ENCODE measurements around the gene PABPN1L. TPM values are rescaled to one million over a fixed set of nuclear protein-coding genes. Genes with fewer than 3 reads are reported as not detected.

PABPN1L gene
- total and polyA plus RNA-seq, 2 of the 13 experiments (the other 11 are each of a cell fraction or from before 2014, with no cell fraction given), result not detected

- H2AFZ ChIP-seq (ENCODE audit: low read length), result no peak overlapping the region
- no peaks in the 10 kb centered on the region; a peak in 1 of 5 replicates for H3K27me3 ChIP-seq (ENCODE audit: control insufficient read depth in 1 of 2, insufficient read depth in 2 of 2, low read length in 2 of 2)
- peaks cover 12 to 28% of the 10 kb centered on the region in 2 experiments for H3K36me3 ChIP-seq (replicated peaks in 1 of 2; ENCODE audit: control insufficient read depth in 1 of 2, insufficient read depth in 2 of 2, low read length in 2 of 2)
- no peaks in the 10 kb centered on the region for H4K20me1 ChIP-seq (ENCODE audit: insufficient read depth, low read length)
- DNase-seq (ENCODE audit: low spot score) (no peak), ATAC-seq (peak; percentile 19), FAIRE-seq (no peak)
- POLR2A ChIA-PET, result interaction anchor here (0.6 to 2.3 kb wide), 9 partner anchors 7 to 361 kb away, joined by 3 to 29 read pairs (median 5); partner anchors contain the start of genes APRT, CDH15 and ZNF778
- H3K79me2 ChIP-seq (ENCODE audit: insufficient read depth, low read length), result peaks cover 12% of the 10 kb centered on the region
- in situ Hi-C loops (cut with HindIII; ENCODE audit: extremely low pct_ligation_motif_present, low pct_unique_long_range_greater_than_20kb), result loop anchor here (5.0 kb wide), 2 partner anchors 44 to 99 kb away; partner anchors contain the start of gene APRT
- 17% methylated on average over 44 of the region's 53 CpGs for WGBS (ENCODE audit: low lambda C conversion rate)
- no peaks in the 10 kb centered on the region for H3K9me3 ChIP-seq (ENCODE audit: low read length)
- peak overlapping the region; percentile 84 for H3K4me2 ChIP-seq (ENCODE audit: low read depth, low read length)
- H3K4me3 ChIP-seq (replicated peaks in 1 of 3; ENCODE audit: insufficient read depth in 1 of 3, low read depth in 2 of 3, low read length in 3 of 3), result peak overlapping the region; percentile 54 to 98 (median 72); a peak in 5 of 6 replicates
- no peak overlapping the region for H3K27ac ChIP-seq (ENCODE audit: extremely low read length, insufficient read depth, low read length)
- BruUV-seq (replicated peaks), result no TSS peak
- intact Hi-C loops (cut with micrococcal nuclease; ENCODE audit: unreplicated experiment), result loop anchor here (5.0 kb wide), 2 partner anchors 39 to 99 kb away; no protein-coding TSS in a partner anchor
- peak overlapping the region; percentile 82 for H3K9ac ChIP-seq (ENCODE audit: insufficient read depth, low read depth, low read length)
- CTCF ChIA-PET (ENCODE audit: low intra/inter-chr PET ratio, low total read pairs), result interaction anchor here (2.0 to 2.3 kb wide), 3 partner anchors 17 to 97 kb away, joined by 11 to 22 read pairs (median 12); no protein-coding TSS in a partner anchor
- peaks cover 15% of the 10 kb centered on the region for H3K4me1 ChIP-seq (ENCODE audit: insufficient read depth, low read length)
- TF ChIP-seq HMGA1 (CRISPR knock-in tag; conservative IDR thresholded peaks at IDR 0.05) (no peak), ETV5 (CRISPR knock-in tag; IDR thresholded peaks at IDR 0.05; ENCODE audit: borderline replicate concordance) (no peak), CENPX (CRISPR knock-in tag; IDR thresholded peaks at IDR 0.05) (no peak), SOX6 (IDR thresholded peaks at IDR 0.05) (no peak), SOX6 (CRISPR knock-in tag; IDR thresholded peaks at IDR 0.05) (no peak), KDM2A (CRISPR knock-in tag; IDR thresholded peaks at IDR 0.05; ENCODE audit: borderline replicate concordance, low read depth) (no peak), ELF4 (CRISPR knock-in tag; IDR thresholded peaks at IDR 0.05; ENCODE audit: borderline replicate concordance) (no peak), ZFP62 (CRISPR knock-in tag; IDR thresholded peaks at IDR 0.05) (no peak), ZNF672 (CRISPR knock-in tag; IDR thresholded peaks at IDR 0.05) (0 out of 2 replicates have a peak, but pooled peaks have one; percentile 9), MXI1 (IDR thresholded peaks at IDR 0.05; ENCODE audit: borderline replicate concordance, low read depth, low read length) (no peak), MEF2D (CRISPR knock-in tag; IDR thresholded peaks at IDR 0.05) (no peak), TEAD3 (CRISPR knock-in tag; optimal IDR thresholded peaks at IDR 0.05; ENCODE audit: borderline replicate concordance) (no peak), TBL1XR1 (IDR thresholded peaks at IDR 0.05; ENCODE audit: borderline replicate concordance, low read length, partially characterized antibody) (no peak)
- TF ChIP-seq, protein P1, sequence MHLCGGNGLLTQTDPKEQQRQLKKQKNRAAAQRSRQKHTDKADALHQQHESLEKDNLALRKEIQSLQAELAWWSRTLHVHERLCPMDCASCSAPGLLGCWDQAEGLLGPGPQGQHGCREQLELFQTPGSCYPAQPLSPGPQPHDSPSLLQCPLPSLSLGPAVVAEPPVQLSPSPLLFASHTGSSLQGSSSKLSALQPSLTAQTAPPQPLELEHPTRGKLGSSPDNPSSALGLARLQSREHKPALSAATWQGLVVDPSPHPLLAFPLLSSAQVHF (CRISPR knock-in tag; IDR thresholded peaks at IDR 0.05), result peak; percentile 22; the same call in 1 of the 2 replicates
- TF ChIP-seq, protein P2, sequence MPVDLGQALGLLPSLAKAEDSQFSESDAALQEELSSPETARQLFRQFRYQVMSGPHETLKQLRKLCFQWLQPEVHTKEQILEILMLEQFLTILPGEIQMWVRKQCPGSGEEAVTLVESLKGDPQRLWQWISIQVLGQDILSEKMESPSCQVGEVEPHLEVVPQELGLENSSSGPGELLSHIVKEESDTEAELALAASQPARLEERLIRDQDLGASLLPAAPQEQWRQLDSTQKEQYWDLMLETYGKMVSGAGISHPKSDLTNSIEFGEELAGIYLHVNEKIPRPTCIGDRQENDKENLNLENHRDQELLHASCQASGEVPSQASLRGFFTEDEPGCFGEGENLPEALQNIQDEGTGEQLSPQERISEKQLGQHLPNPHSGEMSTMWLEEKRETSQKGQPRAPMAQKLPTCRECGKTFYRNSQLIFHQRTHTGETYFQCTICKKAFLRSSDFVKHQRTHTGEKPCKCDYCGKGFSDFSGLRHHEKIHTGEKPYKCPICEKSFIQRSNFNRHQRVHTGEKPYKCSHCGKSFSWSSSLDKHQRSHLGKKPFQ (CRISPR knock-in tag; IDR thresholded peaks at IDR 0.05; ENCODE audit: insufficient replicate concordance), result no peak
- TF ChIP-seq, protein P3, sequence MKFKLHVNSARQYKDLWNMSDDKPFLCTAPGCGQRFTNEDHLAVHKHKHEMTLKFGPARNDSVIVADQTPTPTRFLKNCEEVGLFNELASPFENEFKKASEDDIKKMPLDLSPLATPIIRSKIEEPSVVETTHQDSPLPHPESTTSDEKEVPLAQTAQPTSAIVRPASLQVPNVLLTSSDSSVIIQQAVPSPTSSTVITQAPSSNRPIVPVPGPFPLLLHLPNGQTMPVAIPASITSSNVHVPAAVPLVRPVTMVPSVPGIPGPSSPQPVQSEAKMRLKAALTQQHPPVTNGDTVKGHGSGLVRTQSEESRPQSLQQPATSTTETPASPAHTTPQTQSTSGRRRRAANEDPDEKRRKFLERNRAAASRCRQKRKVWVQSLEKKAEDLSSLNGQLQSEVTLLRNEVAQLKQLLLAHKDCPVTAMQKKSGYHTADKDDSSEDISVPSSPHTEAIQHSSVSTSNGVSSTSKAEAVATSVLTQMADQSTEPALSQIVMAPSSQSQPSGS (CRISPR knock-in tag; IDR thresholded peaks at IDR 0.05), result no peak
- TF ChIP-seq, protein P4, sequence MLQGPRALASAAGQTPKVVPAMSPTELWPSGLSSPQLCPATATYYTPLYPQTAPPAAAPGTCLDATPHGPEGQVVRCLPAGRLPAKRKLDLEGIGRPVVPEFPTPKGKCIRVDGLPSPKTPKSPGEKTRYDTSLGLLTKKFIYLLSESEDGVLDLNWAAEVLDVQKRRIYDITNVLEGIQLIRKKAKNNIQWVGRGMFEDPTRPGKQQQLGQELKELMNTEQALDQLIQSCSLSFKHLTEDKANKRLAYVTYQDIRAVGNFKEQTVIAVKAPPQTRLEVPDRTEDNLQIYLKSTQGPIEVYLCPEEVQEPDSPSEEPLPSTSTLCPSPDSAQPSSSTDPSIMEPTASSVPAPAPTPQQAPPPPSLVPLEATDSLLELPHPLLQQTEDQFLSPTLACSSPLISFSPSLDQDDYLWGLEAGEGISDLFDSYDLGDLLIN (CRISPR knock-in tag; IDR thresholded peaks at IDR 0.05; ENCODE audit: borderline replicate concordance), result no peak
Observed at GRCh38 chr16:88856122-88856827, 10.2 kb downstream of the PABPN1L start.

All from HepG2 (cell line).